ENCODE results near the gene C10orf120. TPM values are rescaled to one million over a fixed set of nuclear protein-coding genes. Genes with fewer than 3 reads are reported as not detected.

The C10orf120 gene
- total RNA-seq, 2 experiments from 2014 or later, result not detected

DNA sequence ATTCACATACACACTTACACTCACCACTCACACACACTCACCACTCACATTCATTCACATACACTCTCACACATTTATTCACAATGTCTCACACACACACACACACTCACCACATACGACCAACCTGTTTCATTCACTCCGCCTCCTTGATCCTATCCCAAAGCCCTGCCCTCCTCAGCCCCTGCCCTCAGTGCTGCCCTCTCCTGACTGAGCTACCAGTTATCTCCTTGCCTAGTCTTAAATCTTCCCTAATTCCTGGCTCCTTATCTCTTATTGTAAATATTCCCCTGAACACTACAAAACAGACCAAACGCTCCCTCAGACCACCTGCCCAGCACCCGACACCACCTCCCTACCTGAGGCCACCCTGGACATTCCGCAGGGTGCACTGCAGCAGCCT is 26.1 kb upstream of the C10orf120 start:
- Histone ChIP-seq H3K9me3 (ENCODE audit: low read length) (no peaks in the 10 kb centered on the region), H3K4me2 (ENCODE audit: low read length) (no peak overlapping the region), H3K27ac (ENCODE audit: low read depth, low read length, poor library complexity, severe bottlenecking) (no peak overlapping the region), H4K20me1 (ENCODE audit: insufficient read depth, low read length) (no peaks in the 10 kb centered on the region), H3K4me1 (ENCODE audit: insufficient read depth, low read length, poor library complexity, severe bottlenecking) (no peaks in the 10 kb centered on the region), H3K36me3 (ENCODE audit: insufficient read depth, low read length) (no peaks in the 10 kb centered on the region), H3K4me3 (ENCODE audit: low read depth, low read length, poor library complexity, severe bottlenecking) (no peak overlapping the region), H3K9me2 (ENCODE audit: insufficient read depth, low read length) (no peaks in the 10 kb centered on the region), H3K79me2 (ENCODE audit: insufficient read depth, low read depth, low read length) (no peaks in the 10 kb centered on the region), H2AFZ (ENCODE audit: low read length) (no peak overlapping the region)
- TF ChIP-seq EZH2phosphoT487 (IDR thresholded peaks at IDR 0.05; ENCODE audit: borderline replicate concordance, low read depth, low read length), result no peak
- TF ChIP-seq, protein P1, sequence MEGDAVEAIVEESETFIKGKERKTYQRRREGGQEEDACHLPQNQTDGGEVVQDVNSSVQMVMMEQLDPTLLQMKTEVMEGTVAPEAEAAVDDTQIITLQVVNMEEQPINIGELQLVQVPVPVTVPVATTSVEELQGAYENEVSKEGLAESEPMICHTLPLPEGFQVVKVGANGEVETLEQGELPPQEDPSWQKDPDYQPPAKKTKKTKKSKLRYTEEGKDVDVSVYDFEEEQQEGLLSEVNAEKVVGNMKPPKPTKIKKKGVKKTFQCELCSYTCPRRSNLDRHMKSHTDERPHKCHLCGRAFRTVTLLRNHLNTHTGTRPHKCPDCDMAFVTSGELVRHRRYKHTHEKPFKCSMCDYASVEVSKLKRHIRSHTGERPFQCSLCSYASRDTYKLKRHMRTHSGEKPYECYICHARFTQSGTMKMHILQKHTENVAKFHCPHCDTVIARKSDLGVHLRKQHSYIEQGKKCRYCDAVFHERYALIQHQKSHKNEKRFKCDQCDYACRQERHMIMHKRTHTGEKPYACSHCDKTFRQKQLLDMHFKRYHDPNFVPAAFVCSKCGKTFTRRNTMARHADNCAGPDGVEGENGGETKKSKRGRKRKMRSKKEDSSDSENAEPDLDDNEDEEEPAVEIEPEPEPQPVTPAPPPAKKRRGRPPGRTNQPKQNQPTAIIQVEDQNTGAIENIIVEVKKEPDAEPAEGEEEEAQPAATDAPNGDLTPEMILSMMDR (conservative IDR thresholded peaks at IDR 0.05; ENCODE audit: low read length), result 0 out of 2 replicates have a peak, but pooled peaks have one; percentile 13
- ChIA-PET CTCF (ENCODE audit: unreplicated experiment) (no interaction called here), POLR2A (no interaction called here)
- intact Hi-C loops (cut with micrococcal nuclease; ENCODE audit: unreplicated experiment), result no loop called here
- no TSS peak for BruUV-seq (replicated peaks)
- DNase-seq (ENCODE audit: low spot score), result no peak

DNA sequence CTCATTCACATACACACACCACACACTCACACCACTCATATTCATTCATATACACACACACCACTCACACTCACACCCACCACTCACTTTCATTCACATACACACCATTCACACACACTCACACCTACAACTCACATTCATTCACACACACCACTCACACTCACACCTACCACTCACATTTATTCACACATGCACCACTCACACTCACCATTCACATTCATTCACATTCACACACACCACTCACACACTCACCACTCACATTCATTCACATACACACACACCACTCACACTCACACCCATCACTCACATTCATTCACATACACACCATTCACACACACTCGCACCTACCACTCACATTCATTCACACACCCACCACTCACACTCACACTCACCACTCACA is 25.4 kb upstream of the C10orf120 start:
- Histone ChIP-seq H3K9me2 (ENCODE audit: insufficient read depth, low read length) (no peaks in the 10 kb centered on the region), H4K20me1 (ENCODE audit: insufficient read depth, low read length) (no peaks in the 10 kb centered on the region), H3K79me2 (ENCODE audit: insufficient read depth, low read depth, low read length) (no peaks in the 10 kb centered on the region), H3K4me1 (ENCODE audit: insufficient read depth, low read length, poor library complexity, severe bottlenecking) (no peaks in the 10 kb centered on the region), H2AFZ (ENCODE audit: low read length) (no peak overlapping the region), H3K4me3 (ENCODE audit: low read depth, low read length, poor library complexity, severe bottlenecking) (no peak overlapping the region), H3K4me2 (ENCODE audit: low read length) (no peak overlapping the region), H3K9me3 (ENCODE audit: low read length) (no peaks in the 10 kb centered on the region), H3K36me3 (ENCODE audit: insufficient read depth, low read length) (no peaks in the 10 kb centered on the region), H3K27ac (ENCODE audit: low read depth, low read length, poor library complexity, severe bottlenecking) (no peak overlapping the region)
- CTCF ChIA-PET (ENCODE audit: unreplicated experiment), result no interaction called here
- no TSS peak for BruUV-seq (replicated peaks)
- intact Hi-C loops (cut with micrococcal nuclease; ENCODE audit: unreplicated experiment), result no loop called here
- POLR2A ChIA-PET, result no interaction called here
- no peak for DNase-seq (ENCODE audit: low spot score)
- TF ChIP-seq EZH2phosphoT487 (IDR thresholded peaks at IDR 0.05; ENCODE audit: borderline replicate concordance, low read depth, low read length), result no peak
- TF ChIP-seq, protein P1 (conservative IDR thresholded peaks at IDR 0.05; ENCODE audit: low read length), result no peak

DNA sequence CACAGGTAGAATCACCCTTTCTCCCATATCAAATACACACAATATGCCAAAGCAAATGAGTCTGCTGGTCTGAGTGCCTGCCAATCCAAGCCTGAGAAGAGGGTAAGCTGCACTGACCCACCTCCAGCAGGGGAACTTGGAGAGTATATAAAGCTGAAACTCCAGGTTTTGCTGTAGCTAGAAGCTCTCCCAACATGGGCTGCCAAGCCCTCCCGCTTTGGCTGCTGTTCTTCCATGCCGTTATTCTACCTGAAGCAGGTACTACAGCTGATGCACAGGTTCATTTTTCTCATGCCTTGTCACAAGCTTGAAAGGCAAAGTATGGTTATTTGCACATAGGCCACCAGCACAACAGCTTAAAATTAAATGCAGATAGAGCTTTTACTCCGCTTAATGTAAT is 21.5 kb upstream of the C10orf120 start:
- no peaks in the 10 kb centered on the region for H3K9me3 ChIP-seq (ENCODE audit: low read length)
- CTCF ChIA-PET (ENCODE audit: unreplicated experiment), result no interaction called here
- no TSS peak for BruUV-seq (replicated peaks)

More for the DNA sequence above, 21.5 kb upstream of the C10orf120 start:
- intact Hi-C loops (cut with micrococcal nuclease; ENCODE audit: unreplicated experiment), result no loop called here
- no peak overlapping the region for H3K4me2 ChIP-seq (ENCODE audit: low read length)
- H3K36me3 ChIP-seq (ENCODE audit: insufficient read depth, low read length), result no peaks in the 10 kb centered on the region
- no peak for TF ChIP-seq EZH2phosphoT487 (IDR thresholded peaks at IDR 0.05; ENCODE audit: borderline replicate concordance, low read depth, low read length)
- TF ChIP-seq, protein P1 (conservative IDR thresholded peaks at IDR 0.05; ENCODE audit: low read length), result no peak
- POLR2A ChIA-PET, result interaction anchor here (0.7 kb wide), 2 partner anchors 215 to 984 kb away, joined by 3 read pairs; no protein-coding TSS in a partner anchor
- H2AFZ ChIP-seq (ENCODE audit: low read length), result no peak overlapping the region
- no peak overlapping the region for H3K27ac ChIP-seq (ENCODE audit: low read depth, low read length, poor library complexity, severe bottlenecking)
- no peaks in the 10 kb centered on the region for H4K20me1 ChIP-seq (ENCODE audit: insufficient read depth, low read length)
- H3K4me1 ChIP-seq (ENCODE audit: insufficient read depth, low read length, poor library complexity, severe bottlenecking), result no peaks in the 10 kb centered on the region
- DNase-seq (ENCODE audit: low spot score), result no peak
- H3K9me2 ChIP-seq (ENCODE audit: insufficient read depth, low read length), result no peaks in the 10 kb centered on the region
- H3K4me3 ChIP-seq (ENCODE audit: low read depth, low read length, poor library complexity, severe bottlenecking), result no peak overlapping the region
- H3K79me2 ChIP-seq (ENCODE audit: insufficient read depth, low read depth, low read length), result no peaks in the 10 kb centered on the region

Measured in OCI-LY7 (cell line).